Neuronal stem cell (in vitro differentiated cells): ENCODE measurements around the gene ABCC1.
A peak's percentile ranks its signal among the peaks of the same experiment; 100 is the strongest.
"Not testable (repeated sequence)": the region's sequence is repeated elsewhere in the genome, so short reads cannot be mapped to it uniquely, and the experiment has no call there.

ENCODE experiments used
- DNase-seq: peaks from one replicate; pipeline ENCODE4 v3.0.0-alpha.2; 2013; ENCODE audit warnings: low spot score
- H2AFZ ChIP-seq: one replicate; pipeline ENCODE4 v1.6.1; 2013; ENCODE audit warnings: mild to moderate bottlenecking, low read length, inconsistent platforms
- H2AK5ac ChIP-seq: 2 replicates; pipeline ENCODE4 v1.6.1; 2013; ENCODE audit warnings: low read depth, mild to moderate bottlenecking, inconsistent platforms, low read length, moderate library complexity, mixed read lengths
- H2BK120ac ChIP-seq: 2 replicates; pipeline ENCODE4 v1.6.1; 2013; ENCODE audit warnings: low read depth, mild to moderate bottlenecking, inconsistent platforms, low read length, moderate library complexity, mixed read lengths
- H2BK12ac ChIP-seq: one replicate; pipeline ENCODE4 v1.6.1; 2013; ENCODE audit warnings: low read length, inconsistent platforms
- H2BK15ac ChIP-seq: 2 replicates; pipeline ENCODE4 v1.6.1; 2013; ENCODE audit warnings: mild to moderate bottlenecking, low read length, inconsistent platforms, mixed read lengths
- H2BK5ac ChIP-seq: one replicate; pipeline ENCODE4 v1.6.1; 2013; ENCODE audit warnings: inconsistent platforms, mild to moderate bottlenecking, low read length, moderate library complexity
- H3K14ac ChIP-seq: one replicate; pipeline ENCODE4 v1.6.1; 2013; ENCODE audit warnings: low read length, inconsistent platforms
- H3K18ac ChIP-seq: 2 replicates; pipeline ENCODE4 v1.6.1; 2013; ENCODE audit warnings: low read length, inconsistent platforms
- H3K23ac ChIP-seq: 2 replicates; pipeline ENCODE4 v1.6.1; 2013; ENCODE audit warnings: low read depth, mild to moderate bottlenecking, mixed read lengths, low read length, inconsistent platforms; ENCODE audit not compliant: poor library complexity
- H3K27ac ChIP-seq: replicated peaks from 3 replicates; pipeline ENCODE4 v1.5.1; 2013; ENCODE audit warnings: low read length, inconsistent platforms
- H3K27me3 ChIP-seq, 3 experiments: 2 replicates each; pipeline ENCODE4 v1.6.1; 2013; ENCODE audit warnings: low read length in 3 of 3, mild to moderate bottlenecking in 2 of 3, inconsistent platforms in 1 of 3, low read depth in 1 of 3, mixed read lengths in 1 of 3, moderate library complexity in 1 of 3; ENCODE audit not compliant: control insufficient read depth in 3 of 3, insufficient read depth in 3 of 3
- H3K36me3 ChIP-seq, 2 donors: replicated peaks in 1 of 2; 2 replicates each; pipeline ENCODE4 v1.6.1; 2013; ENCODE audit warnings: low read length in 2 of 2; ENCODE audit not compliant: control insufficient read depth in 2 of 2, insufficient read depth in 2 of 2
- H3K4ac ChIP-seq: 2 replicates; pipeline ENCODE4 v1.6.1; 2013; ENCODE audit warnings: inconsistent platforms, mild to moderate bottlenecking, low read length, moderate library complexity
- H3K4me1 ChIP-seq, 2 donors: 1 replicate in 1 of 2; 2 replicates in 1 of 2; pipeline ENCODE4 v1.6.1; 2013; ENCODE audit warnings: low read length in 2 of 2, low read depth in 1 of 2; ENCODE audit not compliant: control insufficient read depth in 2 of 2, insufficient read depth in 1 of 2
- H3K4me2 ChIP-seq: one replicate; pipeline ENCODE4 v1.6.1; 2013; ENCODE audit warnings: mild to moderate bottlenecking, low read length, inconsistent platforms; ENCODE audit not compliant: insufficient read depth, poor library complexity, severe bottlenecking
- H3K4me3 ChIP-seq, 2 donors: 2 replicates each; pipeline ENCODE4 v1.5.1; 2013; ENCODE audit warnings: low read length in 2 of 2, mild to moderate bottlenecking in 2 of 2, inconsistent platforms in 1 of 2, moderate library complexity in 1 of 2
- H3K79me1 ChIP-seq: one replicate; pipeline ENCODE4 v1.6.1; 2013; ENCODE audit warnings: low read depth, mild to moderate bottlenecking, inconsistent platforms, low read length, moderate library complexity
- H3K9ac ChIP-seq: one replicate; pipeline ENCODE4 v1.6.1; 2013; ENCODE audit warnings: mild to moderate bottlenecking, low read depth, low read length, inconsistent platforms; ENCODE audit not compliant: poor library complexity
- H3K9me3 ChIP-seq, 2 donors: replicated peaks in 1 of 2; 2 replicates each; pipeline versions ENCODE3 to v1.6.1; 2013; ENCODE audit warnings: low read length in 2 of 2, mild to moderate bottlenecking in 2 of 2, inconsistent platforms in 1 of 2, low read depth in 1 of 2, mixed read lengths in 1 of 2, moderate library complexity in 1 of 2; ENCODE audit not compliant: control insufficient read depth in 2 of 2, insufficient read depth in 1 of 2
- H4K8ac ChIP-seq: one replicate; pipeline ENCODE4 v1.6.1; 2013; ENCODE audit warnings: low read depth, mild to moderate bottlenecking, inconsistent platforms, low read length, moderate library complexity
- H4K91ac ChIP-seq: one replicate; pipeline ENCODE4 v1.6.1; 2013; ENCODE audit warnings: low read length, low read depth, mild to moderate bottlenecking, inconsistent platforms; ENCODE audit not compliant: poor library complexity
- WGBS, 2 donors: extraction: QIAGEN DNeasy Blood & Tissue Kit; methylation state at CpG; one replicate each; pipeline ENCODE4 v1.1.7; 2013; ENCODE audit warnings: missing lambda C conversion rate in 2 of 2, mixed read lengths in 1 of 2; ENCODE audit not compliant: insufficient read length in 2 of 2, insufficient replicate concordance in 1 of 2; ENCODE audit errors: extremely low coverage in 2 of 2; 5-methylcytosine and 5-hydroxymethylcytosine counted together

Gene ABCC1

DNA sequence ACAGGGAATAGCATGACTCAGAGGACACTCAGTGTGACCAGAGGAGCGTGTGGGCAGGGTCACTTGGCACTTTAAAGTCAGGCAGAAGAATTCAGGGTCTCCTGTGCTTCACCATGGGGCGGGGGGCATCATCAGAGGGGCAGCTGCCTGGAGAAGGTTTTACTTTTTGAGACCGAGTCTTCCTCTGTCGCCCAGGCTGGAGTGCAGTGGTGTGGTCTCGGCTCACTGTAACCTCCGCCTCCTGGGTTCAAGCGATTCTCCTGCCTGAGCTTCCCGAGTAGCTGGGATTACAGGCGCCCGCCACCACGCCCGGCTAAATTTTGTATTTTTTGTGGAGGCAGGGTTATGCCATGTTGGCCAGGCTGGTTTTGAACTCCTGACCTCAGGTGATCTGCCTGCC, 241.6 kb downstream of the ABCC1 start:
- not testable (repeated sequence) for H3K18ac ChIP-seq, H4K91ac ChIP-seq, H3K4ac ChIP-seq, H3K36me3 ChIP-seq, H3K27ac ChIP-seq, H2BK15ac ChIP-seq, H2AFZ ChIP-seq, H3K9ac ChIP-seq, H3K4me1 ChIP-seq, H3K14ac ChIP-seq, H3K4me2 ChIP-seq, H2BK120ac ChIP-seq, DNase-seq, H3K27me3 ChIP-seq, H2BK12ac ChIP-seq, H3K79me1 ChIP-seq, H3K9me3 ChIP-seq, H2AK5ac ChIP-seq, H3K23ac ChIP-seq, H3K4me3 ChIP-seq, H2BK5ac ChIP-seq, H4K8ac ChIP-seq
- no CpG with 5 or more reads among the region's 12 CpGs for WGBS, 2 donors

DNA sequence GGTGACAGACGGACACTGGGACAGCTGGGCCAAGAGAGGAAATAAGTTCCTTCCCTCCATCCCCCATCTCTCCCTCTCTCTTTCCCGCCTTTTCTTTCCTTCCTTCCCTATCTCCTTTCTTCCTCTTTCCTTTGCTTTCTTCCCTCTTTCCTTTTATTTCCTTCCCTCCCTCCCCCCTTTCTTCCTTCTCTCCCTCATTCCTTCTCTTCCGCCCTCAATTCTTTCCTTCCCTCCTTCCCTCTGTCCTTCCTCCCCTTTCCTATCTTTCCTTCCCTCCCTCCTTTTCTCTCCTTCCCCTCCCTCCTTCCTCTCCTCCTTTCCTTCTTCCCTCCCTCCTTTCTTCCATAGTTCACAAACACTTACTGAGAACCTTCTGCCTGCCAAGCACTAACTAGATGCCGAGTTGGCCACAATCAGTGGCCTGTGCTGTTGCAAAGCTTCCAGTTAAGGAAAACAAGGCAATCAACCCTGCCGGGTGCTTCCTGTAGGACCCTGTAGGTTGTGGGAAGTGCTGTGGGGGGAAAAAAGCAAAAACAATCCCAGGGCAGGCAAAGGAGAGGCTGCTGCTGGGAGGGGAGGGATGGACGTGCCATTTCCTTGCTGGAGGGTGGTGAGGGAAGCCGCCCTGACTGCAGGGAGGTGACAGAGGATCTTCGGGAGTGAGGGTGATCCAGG, 242.2 kb downstream of the ABCC1 start:
- peaks cover 0 to 4% (median 0%) of the 10 kb centered on the region in 3 experiments for H3K27me3 ChIP-seq
- WGBS, 2 donors: 100% methylated on average over 1 of the region's 8 CpGs; no CpG with 5 or more reads in 1 of the 2 donors

More for the DNA sequence above, 242.2 kb downstream of the ABCC1 start:
- no peaks in the 10 kb centered on the region for H3K9me3 ChIP-seq
- H3K4me2 ChIP-seq: no peak overlapping the region
- no peak overlapping the region for H3K9ac ChIP-seq
- no peak overlapping the region for H2BK15ac ChIP-seq
- H2BK12ac ChIP-seq: no peak overlapping the region
- H2BK5ac ChIP-seq: no peak overlapping the region
- no peaks in the 10 kb centered on the region for H3K4me1 ChIP-seq
- no peak overlapping the region for H4K8ac ChIP-seq
- no peak overlapping the region for H3K14ac ChIP-seq
- H2AK5ac ChIP-seq: no peak overlapping the region
- H3K18ac ChIP-seq: no peak overlapping the region
- no peaks in the 10 kb centered on the region for H3K79me1 ChIP-seq
- no peaks in the 10 kb centered on the region for H3K36me3 ChIP-seq
- no peak overlapping the region for H4K91ac ChIP-seq
- H3K27ac ChIP-seq: no peak overlapping the region
- no peak for DNase-seq
- H2AFZ ChIP-seq: peak overlapping the region; percentile 54
- no peak overlapping the region for H3K23ac ChIP-seq
- H3K4ac ChIP-seq: no peak overlapping the region
- no peak overlapping the region for H3K4me3 ChIP-seq
- no peak overlapping the region for H2BK120ac ChIP-seq
